ENCODE data around the gene ACOT4.
A peak's percentile ranks its signal among the peaks of the same experiment; 100 is the strongest.
"Not testable (repeated sequence)": the region's sequence is repeated elsewhere in the genome, so short reads cannot be mapped to it uniquely, and the experiment has no call there.

The ACOT4 gene

DNA sequence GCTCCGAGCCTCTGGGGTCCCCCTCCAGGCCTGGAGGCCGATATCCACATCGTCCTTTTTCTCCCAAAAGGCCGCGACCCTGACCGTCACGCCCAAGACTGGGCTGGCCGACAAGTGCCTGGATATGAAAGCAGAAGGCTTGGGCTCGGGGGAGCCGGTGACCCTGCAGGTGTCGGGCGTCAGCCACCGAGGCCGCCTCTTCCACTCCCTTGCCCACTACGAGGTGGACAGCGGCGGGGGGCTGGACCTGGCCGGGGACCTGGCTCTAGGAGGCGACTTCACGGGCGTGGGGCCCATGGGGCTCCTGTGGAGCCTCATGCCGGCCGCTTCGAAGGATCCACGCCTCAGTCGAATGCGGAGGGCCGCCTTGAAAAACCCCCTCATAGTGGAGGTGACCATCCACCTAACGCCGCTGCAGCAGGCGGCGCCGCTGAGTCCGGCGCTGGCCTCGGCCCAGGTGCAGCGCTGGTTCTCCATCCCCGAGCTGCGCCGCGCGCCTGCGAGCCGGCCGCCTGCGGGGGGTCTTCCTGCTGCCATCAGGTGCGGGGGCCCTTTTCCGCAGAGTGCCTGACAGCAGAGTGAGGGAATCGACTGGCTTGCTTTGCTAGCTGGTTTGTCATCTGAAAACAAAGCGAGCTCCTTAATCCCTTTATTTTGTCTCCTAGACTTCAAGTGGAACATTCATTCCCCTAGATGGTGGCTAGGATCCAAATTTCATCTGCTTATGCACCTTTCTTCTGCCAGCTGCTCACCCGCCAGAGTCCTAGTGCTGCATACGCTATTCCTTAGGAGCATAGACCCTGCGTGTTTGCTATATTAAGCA, 42.5 kb downstream of the ACOT4 start:
- no peaks in the 10 kb centered on the region for H3K36me3 ChIP-seq (ENCODE audit: insufficient read depth, low read length)
- H3K9ac ChIP-seq (ENCODE audit: low read depth, low read length) = peak overlapping the region; percentile 61
- peaks cover 7% of the 10 kb centered on the region for H3K4me1 ChIP-seq (ENCODE audit: insufficient read depth, low read length)

GRCh38 chr14:73636355-73636754, 44.7 kb downstream of the ACOT4 start:
- not testable (repeated sequence) for H3K36me3 ChIP-seq (ENCODE audit: insufficient read depth, low read length); H3K4me1 ChIP-seq (ENCODE audit: insufficient read depth, low read length)

More for the DNA sequence above, 42.5 kb downstream of the ACOT4 start:
- H3K9me3 ChIP-seq (ENCODE audit: control insufficient read depth, insufficient read depth, low read length) = no peaks in the 10 kb centered on the region

GRCh38 chr14:73637830-73638229, 46.2 kb downstream of the ACOT4 start:
- peaks cover 7% of the 10 kb centered on the region for H3K4me1 ChIP-seq (ENCODE audit: insufficient read depth, low read length)
- H3K36me3 ChIP-seq (ENCODE audit: insufficient read depth, low read length) = no peaks in the 10 kb centered on the region
- no peaks in the 10 kb centered on the region for H3K9me3 ChIP-seq (ENCODE audit: control insufficient read depth, insufficient read depth, low read length)
- no peak overlapping the region for H3K9ac ChIP-seq (ENCODE audit: low read depth, low read length)

More at GRCh38 chr14:73636355-73636754, 44.7 kb downstream of the ACOT4 start:
- not testable (repeated sequence) for H3K9me3 ChIP-seq (ENCODE audit: control insufficient read depth, insufficient read depth, low read length); H3K9ac ChIP-seq (ENCODE audit: low read depth, low read length)

- H3K9ac ChIP-seq (ENCODE audit: low read depth, low read length) = no peak overlapping the region
- H3K4me1 ChIP-seq (ENCODE audit: insufficient read depth, low read length) = no peaks in the 10 kb centered on the region
- H3K9me3 ChIP-seq (ENCODE audit: control insufficient read depth, insufficient read depth, low read length) = no peaks in the 10 kb centered on the region
- no peaks in the 10 kb centered on the region for H3K36me3 ChIP-seq (ENCODE audit: insufficient read depth, low read length)
Measured at GRCh38 chr14:73640796-73641365, 49.2 kb downstream of the ACOT4 start.

DNA sequence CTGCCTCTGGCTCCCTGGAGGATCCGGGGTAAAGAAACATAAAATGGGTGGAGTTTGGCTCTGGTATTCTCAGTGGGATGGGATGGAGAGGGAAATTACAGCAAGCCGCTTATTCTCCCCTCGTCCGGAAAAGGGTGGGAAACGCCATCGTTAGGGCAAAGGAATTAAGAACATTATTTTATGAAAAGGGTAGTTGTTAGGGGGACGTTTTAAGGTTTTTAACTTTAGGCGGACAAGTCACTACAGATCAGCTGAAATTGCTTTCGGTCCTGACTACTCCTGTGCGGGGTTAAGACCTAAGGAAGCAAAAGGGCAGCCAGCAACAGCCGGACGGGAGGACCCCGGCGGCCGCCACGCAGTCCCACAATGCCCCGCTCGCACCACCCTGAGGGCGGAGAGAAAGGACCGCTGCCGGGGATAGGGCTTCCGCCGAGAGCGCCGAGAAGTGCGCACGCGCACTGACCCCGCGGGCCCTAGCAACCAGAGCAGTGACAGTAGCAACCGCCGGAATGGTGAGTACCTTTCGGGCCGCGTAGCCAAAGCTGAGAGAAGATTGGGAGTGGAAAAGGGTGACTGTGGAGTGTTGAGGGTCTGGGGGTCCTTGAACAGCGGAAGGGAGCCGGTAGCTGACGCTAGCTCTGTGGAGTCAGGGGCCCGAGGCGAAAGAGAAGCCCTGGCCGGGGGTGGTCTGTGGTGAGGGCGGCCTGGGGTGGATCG, 53.0 kb downstream of the ACOT4 start, which contains the start of gene DNAL1:
DNAL1 (plus strand) TSS at position 456 of the 717 bp plus-strand sequence; CDS start at position 510, 54 bp downstream.
- Histone ChIP-seq H3K9me3 (ENCODE audit: control insufficient read depth, insufficient read depth, low read length) (no peaks in the 10 kb centered on the region), H3K36me3 (ENCODE audit: insufficient read depth, low read length) (no peaks in the 10 kb centered on the region), H3K9ac (ENCODE audit: low read depth, low read length) (peak within 1 kb of the TSS; percentile 95), H3K4me1 (ENCODE audit: insufficient read depth, low read length) (no peaks in the 10 kb centered on the region)

DNA sequence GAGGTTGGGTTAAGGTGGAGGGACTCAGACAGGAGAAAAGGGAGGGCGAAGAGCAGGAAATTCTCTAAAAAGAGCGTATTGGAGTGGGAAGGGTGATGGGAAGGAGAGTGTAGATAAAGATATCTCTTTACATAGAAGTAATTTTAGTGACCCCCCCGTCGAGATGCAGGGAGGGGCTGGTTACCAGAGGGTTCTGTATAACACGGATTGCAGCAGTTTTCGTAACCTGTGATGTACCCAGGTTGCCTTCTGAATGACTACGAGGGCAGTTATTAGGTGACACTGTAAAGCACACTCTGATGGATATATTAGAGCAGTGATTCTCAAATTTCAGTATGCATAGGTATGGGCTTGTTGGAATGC, 53.6 kb downstream of the ACOT4 start:
- H3K9me3 ChIP-seq (ENCODE audit: control insufficient read depth, insufficient read depth, low read length) = no peaks in the 10 kb centered on the region
- peak overlapping the region; percentile 95; the same call in 1 of the 2 replicates for H3K9ac ChIP-seq (ENCODE audit: low read depth, low read length)
- H3K36me3 ChIP-seq (ENCODE audit: insufficient read depth, low read length) = no peaks in the 10 kb centered on the region
- H3K4me1 ChIP-seq (ENCODE audit: insufficient read depth, low read length) = no peaks in the 10 kb centered on the region

Data from ES-I3 (cell line).